Umbilical cord (tissue), 2 donors: Measurements from ENCODE around the gene DNAJC12. TPM values are rescaled to one million over a fixed set of nuclear protein-coding genes. Genes with fewer than 3 reads are reported as not detected.
A peak's percentile ranks its signal among the peaks of the same experiment; 100 is the strongest.
"Not testable (repeated sequence)": the region's sequence is repeated elsewhere in the genome, so short reads cannot be mapped to it uniquely, and the experiment has no call there.

ENCODE experiments used
- DNase-seq: peaks from one replicate; pipeline ENCODE4 v3.0.0-alpha.2; 2015; ENCODE audit warnings: low spot score
- total RNA-seq: library from RNA; depleted of rRNA; stranded (reverse); fragments of >200 nt; gene quantifications from one replicate; pipeline ENCODE4 v1.2.3, GENCODE V29; 2014; ENCODE audit warnings: low replicate concordance; ENCODE audit not compliant: insufficient read depth

The DNAJC12 gene
- 6.7 TPM for total RNA-seq

DNA sequence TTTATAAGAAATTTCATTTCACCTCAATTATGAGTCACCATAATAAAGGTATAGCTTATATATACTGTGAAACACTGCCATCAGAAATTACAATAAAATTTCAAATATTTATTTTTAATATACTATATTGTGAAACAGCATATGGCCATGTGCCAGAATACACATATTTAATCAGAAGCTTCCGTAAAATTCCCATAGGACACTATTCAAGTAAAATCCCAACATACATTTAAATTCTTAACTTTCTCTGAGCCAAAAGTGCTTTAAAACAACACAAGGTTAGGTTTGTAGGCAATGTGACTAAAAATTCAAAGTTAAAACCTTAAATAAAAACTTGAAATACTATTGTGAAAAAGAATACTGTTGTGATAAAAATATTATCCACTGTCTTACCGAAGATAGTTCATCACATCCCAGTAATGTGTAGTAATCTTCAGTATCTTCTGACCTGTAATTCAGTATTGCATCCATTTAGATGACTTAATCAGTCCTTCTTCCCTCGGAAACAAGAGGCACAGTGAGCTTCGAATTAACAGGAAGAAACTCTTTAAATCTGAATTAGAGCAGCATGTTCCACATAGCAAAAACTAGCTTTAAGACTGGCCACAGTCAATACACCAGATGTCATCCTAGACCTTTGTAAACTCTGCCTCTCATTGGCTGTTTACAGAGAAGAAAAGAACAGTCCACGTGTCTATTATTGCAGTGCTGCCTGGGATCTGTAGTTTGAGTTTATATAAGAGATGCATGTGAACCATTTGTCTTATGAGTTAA, at the start of gene DNAJC12:
TSS of gene DNAJC12 (minus strand) at position 648 of the 774 bp plus-strand sequence. CDS start at position 471, 177 bp downstream.
- DNase-seq: peak; percentile 85

DNA sequence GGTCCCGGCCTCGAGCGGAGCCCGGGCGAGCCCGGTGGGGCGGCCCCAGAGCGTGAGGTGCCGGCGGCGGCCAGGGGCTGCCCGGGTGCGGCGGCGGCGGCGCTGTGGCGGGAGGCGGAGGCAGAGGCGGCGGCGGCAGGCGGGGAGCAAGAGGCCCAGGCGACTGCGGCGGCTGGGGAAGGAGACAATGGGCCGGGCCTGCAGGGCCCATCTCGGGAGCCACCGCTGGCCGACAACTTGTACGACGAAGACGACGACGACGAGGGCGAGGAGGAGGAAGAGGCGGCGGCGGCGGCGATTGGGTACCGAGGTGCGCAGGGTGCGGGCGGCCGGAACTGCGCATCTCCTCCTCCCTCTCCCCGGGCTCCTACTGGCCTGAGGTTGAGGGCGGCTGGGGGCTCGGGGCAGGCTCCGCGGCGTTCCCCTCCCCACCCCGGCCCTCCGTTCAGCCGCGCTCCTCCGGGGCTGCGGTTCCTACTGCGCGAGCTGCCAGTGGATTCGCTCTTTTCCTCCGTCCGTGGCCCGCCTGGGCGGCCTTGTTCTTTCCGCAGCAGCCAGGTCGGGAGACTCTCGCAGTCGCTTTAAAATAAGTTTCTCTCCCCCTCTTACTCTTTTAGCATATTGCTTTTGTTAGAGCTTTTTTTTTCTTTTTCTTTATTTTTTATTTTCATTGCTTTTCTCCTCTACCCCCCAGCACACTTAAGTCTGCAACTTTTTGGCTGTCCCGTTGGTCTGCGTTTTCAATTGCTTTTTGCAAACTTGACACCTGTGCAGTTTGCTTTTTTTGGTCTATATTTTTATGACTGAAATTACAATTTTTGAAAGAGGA, 47.1 kb upstream of the DNAJC12 start:
- DNase-seq: peak; percentile 91

GRCh38 chr10:67884313-67884841, 46.4 kb upstream of the DNAJC12 start, which contains the start of gene SIRT1:
Gene SIRT1 (plus strand): TSS chr10:67884656. CDS start chr10:67884722, 66 bp downstream.
- DNase-seq: peak; percentile 96

DNA sequence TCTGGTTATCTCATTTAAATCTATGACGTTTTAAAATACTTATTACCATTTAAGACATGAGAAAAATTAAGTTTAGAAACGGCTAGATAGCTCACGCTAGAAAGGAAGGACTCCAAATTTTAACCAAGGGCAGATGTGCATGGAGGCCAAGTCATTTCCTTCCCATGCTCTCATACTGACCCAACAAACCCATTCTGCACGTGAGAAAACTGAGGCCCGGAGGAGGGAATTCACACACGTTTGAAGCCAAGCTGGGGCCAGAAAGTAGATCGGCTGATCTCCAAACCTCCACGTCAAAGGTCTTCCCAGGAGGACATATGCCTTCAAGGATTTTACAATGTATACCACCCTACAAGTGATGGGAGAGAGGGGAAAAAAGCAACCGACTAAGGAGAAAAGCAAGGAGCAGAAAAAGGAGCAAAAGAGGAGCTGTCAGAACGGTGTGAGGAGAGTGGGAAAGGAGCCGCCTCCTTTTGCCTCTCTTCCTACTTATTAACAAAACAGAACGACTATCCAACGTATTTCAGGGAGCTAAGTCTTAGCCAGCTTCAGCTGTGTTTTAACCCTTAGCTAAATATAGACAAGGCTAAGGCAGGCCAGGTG, 45.8 kb upstream of the DNAJC12 start:
- DNase-seq: no peak

DNA sequence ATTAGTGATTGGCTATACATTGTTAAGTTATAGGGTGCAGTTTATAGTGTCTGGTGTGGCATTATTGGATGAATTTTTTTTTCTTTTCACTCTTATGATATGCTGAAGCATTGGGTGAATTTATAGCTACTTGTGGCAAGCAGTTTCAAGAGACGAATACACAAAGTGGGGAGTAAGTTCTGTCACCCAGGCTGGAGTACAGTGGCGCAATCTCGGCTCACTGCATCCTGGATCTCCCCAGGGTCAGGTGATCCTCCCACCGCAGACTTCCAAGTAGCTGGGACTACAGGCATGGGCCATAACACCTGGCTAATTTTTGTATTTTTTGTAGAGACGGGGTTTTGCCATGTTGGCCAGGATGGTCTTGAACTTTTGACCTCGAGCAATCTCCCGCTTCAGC, 40.1 kb upstream of the DNAJC12 start:
- DNase-seq: no peak

DNA sequence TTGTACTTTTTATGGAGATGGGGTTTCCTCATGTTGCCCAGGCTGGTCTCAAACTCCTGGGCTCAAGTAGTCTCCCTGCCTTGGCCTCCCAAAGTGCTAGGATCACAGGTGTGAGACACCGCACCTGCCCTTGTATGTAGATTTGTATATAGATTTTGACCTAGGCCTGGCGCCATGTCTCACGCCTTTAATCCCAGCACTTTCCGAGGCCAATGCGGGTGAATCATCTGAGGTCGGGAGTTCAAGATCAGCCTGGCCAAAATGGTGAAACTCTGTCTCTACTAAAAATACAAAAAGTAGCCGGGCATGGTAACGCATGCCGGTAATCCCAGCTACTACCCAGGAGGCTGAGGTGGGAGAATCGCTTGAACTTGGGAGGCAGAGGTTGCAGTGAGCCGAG, 39.4 kb upstream of the DNAJC12 start:
- DNase-seq: not testable (repeated sequence)

- DNase-seq: no peak
Observed at GRCh38 chr10:67875340-67876238, 37.6 kb upstream of the DNAJC12 start.

DNA sequence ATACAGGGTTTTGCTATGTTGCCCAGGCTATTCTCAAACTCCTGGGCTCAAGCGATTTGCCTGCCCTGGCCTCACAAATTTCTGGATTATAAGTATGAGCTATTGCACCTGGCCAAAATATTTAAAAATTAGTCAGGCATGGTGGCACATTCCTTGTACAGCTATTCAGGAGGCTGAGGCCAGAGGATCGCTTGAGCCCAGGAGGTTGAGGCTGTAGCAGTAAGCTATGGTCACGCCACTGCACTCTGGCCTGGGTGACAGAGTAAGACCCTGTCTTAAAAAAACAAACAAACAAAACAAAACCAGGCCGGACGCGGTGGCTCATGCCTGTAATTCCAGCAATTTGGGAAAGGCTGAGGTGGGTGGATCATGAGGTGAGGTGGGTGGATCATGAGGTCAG, 32.0 kb upstream of the DNAJC12 start:
- no peak for DNase-seq

DNA sequence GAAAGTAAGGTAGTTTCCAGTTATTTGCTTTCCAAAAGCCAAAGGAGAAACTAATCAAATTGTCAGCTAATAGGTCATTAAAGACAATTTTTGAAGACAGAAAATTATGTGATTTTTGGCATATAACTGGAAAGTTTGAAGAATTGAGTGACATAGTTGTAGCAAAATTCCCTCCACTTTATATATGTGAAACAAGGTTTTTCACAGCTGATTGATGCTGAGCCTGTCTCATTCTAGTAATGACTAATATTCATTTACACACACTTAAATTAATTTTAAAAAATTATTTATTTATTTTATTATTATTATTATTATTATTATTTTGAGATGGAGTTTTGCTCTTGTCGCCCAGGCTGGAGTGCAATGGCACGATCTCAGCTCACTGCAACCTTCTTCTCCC, 30.1 kb upstream of the DNAJC12 start:
- no peak for DNase-seq

DNA sequence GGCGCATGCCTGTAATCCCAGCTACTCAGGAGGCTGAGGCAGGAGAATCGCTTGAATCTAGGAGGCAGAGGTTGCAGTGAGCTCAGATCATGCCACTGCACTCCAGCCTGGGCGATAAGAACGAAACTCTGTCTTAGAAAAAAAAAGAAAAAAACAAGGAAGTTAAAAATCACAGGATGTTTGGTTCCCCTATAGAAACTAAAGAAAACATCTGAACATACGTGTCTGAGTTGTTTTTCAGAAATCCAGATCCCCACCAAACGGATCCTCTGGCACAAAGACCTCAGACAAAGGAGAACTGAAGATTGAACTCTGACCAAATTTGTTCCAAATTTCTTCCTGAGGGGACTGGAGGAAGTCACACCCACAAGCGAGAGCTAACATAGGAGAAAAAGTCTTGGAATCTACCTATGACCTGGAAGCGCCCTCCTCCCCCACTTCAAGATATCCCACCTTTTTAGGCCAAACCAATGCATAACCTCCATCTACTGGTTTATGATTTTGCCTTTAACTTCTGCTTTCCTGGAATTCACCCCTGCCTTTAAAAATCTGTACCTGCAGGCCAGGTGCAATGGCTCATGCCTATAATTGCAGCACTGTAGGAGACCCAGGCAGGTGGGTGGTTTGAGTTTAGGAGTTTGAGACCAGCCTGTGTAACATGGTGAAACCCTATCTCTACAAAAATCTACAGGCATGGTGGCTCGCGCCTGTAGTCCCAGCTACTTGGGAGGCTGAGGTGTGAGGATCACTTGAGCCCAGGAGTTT, 26.8 kb upstream of the DNAJC12 start:
- DNase-seq: no peak

GRCh38 chr10:67863094-67863493, 25.1 kb upstream of the DNAJC12 start:
- DNase-seq: no peak

DNA sequence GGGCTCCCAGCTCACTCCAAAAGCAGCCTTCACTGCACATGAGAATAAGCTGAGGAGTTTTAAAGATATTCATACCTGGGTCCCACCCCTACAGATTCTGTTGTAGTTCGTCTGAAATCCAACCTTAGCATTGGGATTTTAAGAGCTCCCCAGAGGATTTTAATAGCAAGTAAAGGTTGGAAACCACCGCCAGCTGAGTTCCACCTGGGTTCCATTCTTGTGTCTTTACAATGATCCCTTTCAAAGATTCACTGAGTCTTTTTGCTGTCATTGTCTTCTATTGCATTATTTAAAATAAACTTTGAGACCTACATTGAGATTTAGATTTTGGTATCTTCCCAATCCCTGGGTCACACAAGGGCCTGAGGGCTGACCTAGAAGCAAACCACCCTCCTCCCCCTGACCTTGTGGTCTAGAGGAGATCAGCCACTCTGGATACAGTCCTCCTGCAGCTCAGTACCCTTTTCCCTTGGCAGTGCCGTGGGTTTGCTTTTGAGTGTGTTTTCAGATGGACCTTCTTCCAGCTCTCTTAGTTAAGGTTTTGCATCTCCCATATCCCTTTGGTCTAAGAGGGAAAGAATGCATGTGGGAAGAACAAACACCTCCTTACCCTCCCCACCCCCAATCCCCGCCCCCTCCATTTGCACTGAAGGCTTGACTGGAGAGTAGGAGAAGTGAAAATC, 23.9 kb upstream of the DNAJC12 start:
- no peak for DNase-seq

DNA sequence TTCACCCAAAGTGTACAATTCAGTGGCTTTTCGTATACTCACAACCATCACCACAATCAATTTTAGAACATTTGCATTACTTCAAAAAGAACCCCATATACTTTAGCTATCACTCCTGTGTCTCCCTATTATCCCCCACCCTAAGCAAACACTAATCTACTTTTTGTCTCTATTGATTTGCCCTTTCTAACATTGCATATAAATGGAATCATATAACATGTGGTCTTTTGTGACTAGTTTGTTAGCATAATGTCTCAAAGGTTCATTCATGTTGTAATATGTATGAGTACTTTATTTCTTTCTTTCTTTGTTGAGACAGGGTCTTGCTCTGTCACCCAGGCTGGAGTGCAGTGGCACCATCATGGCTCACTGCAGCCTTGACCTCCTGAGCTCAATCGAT, 21.0 kb upstream of the DNAJC12 start:
- no peak for DNase-seq

- no peak for DNase-seq
Observed at GRCh38 chr10:67853512-67853911, 15.5 kb upstream of the DNAJC12 start.

- DNase-seq: no peak
Observed at GRCh38 chr10:67852761-67853160, 14.8 kb upstream of the DNAJC12 start.

DNA sequence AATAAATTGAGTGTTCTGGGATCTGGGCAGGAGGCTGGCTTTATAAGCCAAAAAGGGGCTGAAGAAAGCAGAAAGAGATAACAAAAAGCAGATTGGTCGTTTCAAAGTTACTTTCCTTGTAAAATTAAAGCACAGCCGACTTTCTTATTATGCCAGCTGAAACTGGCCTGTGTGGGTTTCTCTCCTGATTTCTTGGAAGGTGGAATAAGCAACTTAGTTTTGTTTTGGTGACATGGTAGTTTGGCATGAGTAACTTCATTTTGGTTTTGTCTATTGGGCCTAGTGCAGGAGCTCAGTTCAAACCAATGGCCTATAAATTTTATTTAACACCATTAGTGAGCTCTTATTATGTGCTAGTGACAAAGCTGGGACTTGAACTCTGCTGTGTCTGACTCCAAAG, 13.2 kb upstream of the DNAJC12 start:
- peak; percentile 19 for DNase-seq

DNA sequence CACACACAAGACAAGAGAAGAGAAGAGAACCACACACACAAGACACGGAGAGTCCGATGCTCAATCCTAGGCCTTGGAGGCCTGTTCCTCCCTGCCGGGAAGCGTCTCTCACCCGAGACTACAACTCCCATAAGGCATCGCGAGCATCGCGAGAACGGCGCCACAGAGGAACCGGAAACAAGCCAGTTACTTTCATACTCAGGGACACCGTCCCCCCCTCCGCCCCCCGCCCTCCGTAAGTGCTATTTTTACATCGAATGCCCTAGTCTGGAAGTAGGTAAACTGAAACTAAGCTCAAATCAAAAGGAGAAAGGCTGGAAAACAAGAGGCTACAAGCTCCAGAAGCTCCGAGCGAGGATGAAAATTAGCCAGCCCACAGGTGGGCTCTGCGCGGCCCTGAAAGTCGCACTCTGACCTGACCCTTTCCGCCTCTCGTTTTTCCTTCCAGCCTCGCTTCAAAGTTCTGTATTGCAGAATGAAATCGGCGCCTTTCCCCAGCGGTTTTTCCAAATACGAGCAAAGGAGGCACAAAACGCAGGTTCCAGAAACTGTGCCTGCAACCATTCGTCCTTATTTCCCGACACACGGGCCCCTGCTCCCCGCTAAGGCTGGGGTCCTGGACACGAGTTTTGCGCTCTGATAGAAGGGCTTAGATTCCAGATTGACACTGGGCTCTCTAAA, 11.5 kb upstream of the DNAJC12 start:
- peak; percentile 98 for DNase-seq

DNA sequence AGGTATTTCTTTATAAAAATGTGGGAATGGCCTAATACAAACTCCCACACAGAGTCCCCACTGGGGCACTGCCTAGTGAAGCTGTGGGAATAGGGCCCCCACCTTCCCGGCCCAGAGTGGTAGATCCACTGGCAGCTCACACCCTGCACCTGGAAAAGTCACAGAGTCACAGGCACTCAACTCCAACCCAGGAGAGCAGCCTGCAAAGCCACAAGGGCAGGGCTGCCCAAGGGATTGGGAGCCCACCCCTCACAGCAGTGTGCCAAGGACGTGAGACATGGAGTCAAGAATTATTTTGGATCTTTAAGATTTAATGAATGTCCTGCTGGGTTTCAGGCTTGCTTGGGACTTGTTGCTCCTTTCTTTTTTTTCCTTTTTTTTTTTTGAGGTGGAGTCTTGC, 5.3 kb upstream of the DNAJC12 start:
- no peak for DNase-seq

GRCh38 chr10:67841737-67842136, 3.7 kb upstream of the DNAJC12 start:
- no peak for DNase-seq
